H9 (cell line): Measurements from ENCODE around the gene KL. TPM values are rescaled to one million over a fixed set of nuclear protein-coding genes. Genes with fewer than 3 reads are reported as not detected.

Experiments used
- DNase-seq: peaks from one replicate; pipeline ENCODE4 v3.0.0-alpha.2; 2017
- H2AFZ ChIP-seq: one replicate; pipeline ENCODE4 v1.6.1; 2013; ENCODE audit warnings: mild to moderate bottlenecking, low read length, control low read depth, moderate library complexity
- H2AK5ac ChIP-seq: 2 replicates; pipeline ENCODE4 v1.6.1; 2013; ENCODE audit warnings: low read length, control low read depth, mixed read lengths; ENCODE audit not compliant: insufficient read length
- H2BK120ac ChIP-seq: one replicate; pipeline ENCODE4 v1.6.1; 2013; ENCODE audit warnings: low read depth, mild to moderate bottlenecking, low read length, control low read depth, inconsistent platforms; ENCODE audit not compliant: poor library complexity, severe bottlenecking
- H2BK12ac ChIP-seq: 2 replicates; pipeline ENCODE4 v1.6.1; 2013; ENCODE audit warnings: low read length, control low read depth, mixed read lengths, low read depth; ENCODE audit not compliant: insufficient read length
- H2BK15ac ChIP-seq: 2 replicates; pipeline ENCODE4 v1.6.1; 2013; ENCODE audit warnings: low read depth, low read length, control low read depth
- H2BK20ac ChIP-seq: one replicate; pipeline ENCODE4 v1.6.1; 2013; ENCODE audit warnings: low read depth, mild to moderate bottlenecking, low read length, control low read depth, inconsistent platforms; ENCODE audit not compliant: poor library complexity, severe bottlenecking
- H2BK5ac ChIP-seq: 2 replicates; pipeline ENCODE4 v1.6.1; 2013; ENCODE audit warnings: low read length, control low read depth, mixed read lengths; ENCODE audit not compliant: insufficient read length
- H3K14ac ChIP-seq: 2 replicates; pipeline ENCODE4 v1.6.1; 2013; ENCODE audit warnings: low read length, control low read depth; ENCODE audit not compliant: insufficient read depth
- H3K18ac ChIP-seq: 2 replicates; pipeline ENCODE4 v1.6.1; 2013; ENCODE audit warnings: low read depth, mild to moderate bottlenecking, mixed read lengths, low read length, control low read depth; ENCODE audit not compliant: insufficient read length
- H3K23ac ChIP-seq: 2 replicates; pipeline ENCODE4 v1.6.1; 2013; ENCODE audit warnings: low read length, control low read depth, mixed read lengths, low read depth; ENCODE audit not compliant: insufficient read length
- H3K23me2 ChIP-seq: 2 replicates; pipeline ENCODE4 v1.6.1; 2013; ENCODE audit warnings: low read depth, mild to moderate bottlenecking, mixed read lengths, low read length, control low read depth; ENCODE audit not compliant: insufficient read length, poor library complexity, severe bottlenecking
- H3K27ac ChIP-seq: 2 replicates; pipeline ENCODE4 v1.5.1; 2013; ENCODE audit warnings: low read length, control low read depth, mixed read lengths, low read depth; ENCODE audit not compliant: insufficient read length
- H3K27me3 ChIP-seq: 2 replicates; pipeline ENCODE4 v1.6.1; 2013; ENCODE audit warnings: low read length, control low read depth, inconsistent platforms; ENCODE audit not compliant: insufficient read depth
- H3K4ac ChIP-seq: 2 replicates; pipeline ENCODE4 v1.6.1; 2013; ENCODE audit warnings: low read depth, mild to moderate bottlenecking, control low read depth, inconsistent platforms, low read length, moderate library complexity
- H3K4me1 ChIP-seq: 2 replicates; pipeline ENCODE4 v1.6.1; 2013; ENCODE audit warnings: low read length, control low read depth, inconsistent platforms; ENCODE audit not compliant: insufficient read depth
- H3K4me2 ChIP-seq: 2 replicates; pipeline ENCODE4 v1.6.1; 2013; ENCODE audit warnings: low read length, control low read depth, mixed read lengths; ENCODE audit not compliant: insufficient read length, insufficient read depth
- H3K56ac ChIP-seq: 2 replicates; pipeline ENCODE4 v1.6.1; 2013; ENCODE audit warnings: low read depth, mild to moderate bottlenecking, mixed read lengths, low read length, control low read depth; ENCODE audit not compliant: insufficient read length
- H3K79me1 ChIP-seq: 2 replicates; pipeline ENCODE4 v1.6.1; 2013; ENCODE audit warnings: low read depth, mild to moderate bottlenecking, moderate library complexity, low read length, control low read depth, inconsistent platforms; ENCODE audit not compliant: insufficient read depth, poor library complexity, severe bottlenecking
- H3K79me2 ChIP-seq: 2 replicates; pipeline ENCODE4 v1.6.1; 2013; ENCODE audit warnings: low read length, control low read depth, inconsistent platforms; ENCODE audit not compliant: insufficient read depth
- H3K9ac ChIP-seq: 2 replicates; pipeline ENCODE4 v1.6.1; 2013; ENCODE audit warnings: low read length, control low read depth, mixed read lengths; ENCODE audit not compliant: insufficient read length; ENCODE audit errors: extremely low read depth
- H3K9me3 ChIP-seq: one replicate; pipeline ENCODE4 v1.6.1; 2013; ENCODE audit warnings: low read depth, low read length, inconsistent platforms; ENCODE audit not compliant: control insufficient read depth
- H3T11ph ChIP-seq: one replicate; pipeline ENCODE4 v1.6.1; 2013; ENCODE audit warnings: mild to moderate bottlenecking, low read length, control low read depth, inconsistent platforms
- H4K20me1 ChIP-seq: one replicate; pipeline ENCODE4 v1.6.1; 2013; ENCODE audit not compliant: control insufficient read depth, insufficient read length, insufficient read depth
- H4K5ac ChIP-seq: 2 replicates; pipeline ENCODE4 v1.6.1; 2013; ENCODE audit warnings: low read depth, mild to moderate bottlenecking, mixed read lengths, low read length, control low read depth; ENCODE audit not compliant: insufficient read length
- H4K8ac ChIP-seq: replicated peaks from 2 replicates; pipeline ENCODE4 v1.6.1; 2013; ENCODE audit warnings: low read length, control low read depth, mixed read lengths, low read depth; ENCODE audit not compliant: insufficient read length
- H4K91ac ChIP-seq: 2 replicates; pipeline ENCODE4 v1.6.1; 2013; ENCODE audit warnings: low read depth, mild to moderate bottlenecking, moderate library complexity, mixed read lengths, low read length, control low read depth; ENCODE audit not compliant: insufficient read length
- H3K27ac Mint-ChIP-seq, 3 experiments: 2 replicates in 2 of 3; 3 replicates in 1 of 3; pipeline ENCODE4 v1.8.0; 2020 to 2021; ENCODE audit warnings: mixed read lengths in 3 of 3, mild to moderate bottlenecking in 1 of 3, moderate library complexity in 1 of 3
- H3K27me3 Mint-ChIP-seq: 2 replicates; pipeline ENCODE4 v1.8.0; 2021; ENCODE audit warnings: low read depth, mild to moderate bottlenecking, moderate library complexity, mixed read lengths
- H3K36me3 Mint-ChIP-seq, 3 experiments: 2 replicates in 2 of 3; 3 replicates in 1 of 3; pipeline ENCODE4 v1.8.0; 2020 to 2021; ENCODE audit warnings: low read depth in 3 of 3, mixed read lengths in 3 of 3; ENCODE audit not compliant: insufficient read depth in 1 of 3
- H3K4me1 Mint-ChIP-seq, 2 experiments: 2 replicates each; pipeline ENCODE4 v1.8.0; 2020; ENCODE audit warnings: mixed read lengths in 2 of 2
- H3K4me3 Mint-ChIP-seq, 2 experiments: 2 replicates in 1 of 2; 3 replicates in 1 of 2; pipeline ENCODE4 v1.8.0; 2020 to 2021; ENCODE audit warnings: mild to moderate bottlenecking in 2 of 2, mixed read lengths in 2 of 2, moderate library complexity in 1 of 2
- H3K9me3 Mint-ChIP-seq, 2 experiments: 2 replicates in 1 of 2; 3 replicates in 1 of 2; pipeline ENCODE4 v1.8.0; 2020; ENCODE audit warnings: mild to moderate bottlenecking in 2 of 2, mixed read lengths in 2 of 2, moderate library complexity in 1 of 2
- CTCF ChIP-seq: fragments of 200-600 bp; sonication (generic); conservative IDR thresholded peaks from 3 replicates; pipeline ENCODE4 v1.8.0; 2021; ENCODE audit warnings: antibody characterized with exemption, mild to moderate bottlenecking
- WGBS: extraction: QIAGEN DNeasy Blood & Tissue Kit; methylation state at CpG from one replicate; pipeline ENCODE4 v1.1.7; 2013; ENCODE audit warnings: missing lambda C conversion rate, low lambda C conversion rate, mixed read lengths; ENCODE audit not compliant: insufficient read length; ENCODE audit errors: extremely low coverage; 5-methylcytosine and 5-hydroxymethylcytosine counted together
- total RNA-seq: library from RNA; stranded (reverse); gene quantifications from 2 replicates; pipeline ENCODE4 v1.2.1, GENCODE V29; 2021

Gene KL
- total RNA-seq, 1 experiment from 2014 or later: not detected

GRCh38 chr13:32998966-32999365 is 17.3 kb upstream of the KL start:
- H4K20me1 ChIP-seq: no peaks in the 10 kb centered on the region
- H2AK5ac ChIP-seq: no peak overlapping the region

More at GRCh38 chr13:32998966-32999365, 17.3 kb upstream of the KL start:
- no peak overlapping the region for H4K8ac ChIP-seq
- no peaks in the 10 kb centered on the region for H3K27me3 Mint-ChIP-seq
- no peaks in the 10 kb centered on the region for H3K4me1 Mint-ChIP-seq
- no peak overlapping the region for H2BK20ac ChIP-seq
- no peaks in the 10 kb centered on the region for H3K79me2 ChIP-seq
- no peak overlapping the region for H3K56ac ChIP-seq
- H3K4me2 ChIP-seq: no peak overlapping the region
- H4K5ac ChIP-seq: no peak overlapping the region
- H3K23ac ChIP-seq: no peak overlapping the region
- H3K27ac ChIP-seq: no peak overlapping the region
- no peak overlapping the region for H3K14ac ChIP-seq
- no peak overlapping the region for H2BK120ac ChIP-seq
- no peak for TF ChIP-seq CTCF
- H2BK12ac ChIP-seq: no peak overlapping the region
- no peak overlapping the region for H2AFZ ChIP-seq
- H3T11ph ChIP-seq: no peak overlapping the region
- no peaks in the 10 kb centered on the region for H3K4me1 ChIP-seq
- no peaks in the 10 kb centered on the region for H3K79me1 ChIP-seq
- H4K91ac ChIP-seq: no peak overlapping the region
- DNase-seq: no peak
- no CpG with 5 or more reads among the region's 5 CpGs for WGBS
- H3K23me2 ChIP-seq: no peaks in the 10 kb centered on the region
- no peak overlapping the region for H3K4ac ChIP-seq
- H2BK5ac ChIP-seq: no peak overlapping the region
- no peak overlapping the region for H3K18ac ChIP-seq
- H3K27me3 ChIP-seq: no peaks in the 10 kb centered on the region
- H3K9me3 Mint-ChIP-seq: no peaks in the 10 kb centered on the region
- no peak overlapping the region for H2BK15ac ChIP-seq
- H3K4me3 Mint-ChIP-seq: no peak overlapping the region
- H3K9me3 ChIP-seq: no peaks in the 10 kb centered on the region
- no peak overlapping the region for H3K27ac Mint-ChIP-seq
- no peaks in the 10 kb centered on the region for H3K36me3 Mint-ChIP-seq
- H3K9ac ChIP-seq: no peak overlapping the region
